Raji (cell line): ENCODE measurements around the gene IGFALS.

Experiments
- POLR2A ChIP-seq: IDR thresholded peaks from 2 replicates; pipeline ENCODE4 v1.6.1; 2011; ENCODE audit warnings: low read depth, low read length, control low read depth; ENCODE audit not compliant: insufficient read depth

IGFALS gene

GRCh38 chr16:1778200-1779179 lies 15.0 kb downstream of the IGFALS start:
- TF ChIP-seq POLR2A, result no peak; the same call in 1 of the 2 replicates

GRCh38 chr16:1777375-1778199 lies 15.9 kb downstream of the IGFALS start:
- TF ChIP-seq POLR2A, result peak; percentile 34; the same call in 1 of the 2 replicates

- TF ChIP-seq POLR2A, result no peak
Measured at GRCh38 chr16:1776991-1777374, 16.5 kb downstream of the IGFALS start.

- TF ChIP-seq POLR2A, result no peak
Measured at GRCh38 chr16:1776672-1776955, 16.9 kb downstream of the IGFALS start.

GRCh38 chr16:1775846-1776671 lies 17.4 kb downstream of the IGFALS start:
- no peak for TF ChIP-seq POLR2A

GRCh38 chr16:1775006-1775845 lies 18.3 kb downstream of the IGFALS start:
- TF ChIP-seq POLR2A, result no peak

- TF ChIP-seq POLR2A, result no peak
Measured at GRCh38 chr16:1774448-1774780, 19.1 kb downstream of the IGFALS start.

GRCh38 chr16:1773703-1774447 lies 19.6 kb downstream of the IGFALS start:
- TF ChIP-seq POLR2A, result no peak

GRCh38 chr16:1772908-1773702 lies 20.4 kb downstream of the IGFALS start, which contains the start of gene MRPS34:
Gene MRPS34 (minus strand): TSS chr16:1773134. CDS start chr16:1773119, 15 bp downstream.
- TF ChIP-seq POLR2A, result peak; percentile 87

- TF ChIP-seq POLR2A, result no peak
Measured at GRCh38 chr16:1772362-1772907, 21.1 kb downstream of the IGFALS start, which contains the start of gene EME2. Gene EME2 (plus strand): TSS chr16:1772810. CDS start chr16:1773228, 418 bp downstream.

- no peak for TF ChIP-seq POLR2A
Measured at GRCh38 chr16:1771864-1772361, 21.6 kb downstream of the IGFALS start.

GRCh38 chr16:1771188-1771863 lies 22.2 kb downstream of the IGFALS start, which contains the start of gene NME3:
Gene NME3 (minus strand): TSS chr16:1771543. CDS start chr16:1771534, 9 bp downstream.
- TF ChIP-seq POLR2A, result peak; percentile 64
